OCI-LY7 (cell line): ENCODE results near the gene TEX22. TPM values are rescaled to one million over a fixed set of nuclear protein-coding genes. Genes with fewer than 3 reads are reported as not detected.

Source experiments
- BruUV-seq: library from RNA; stranded (reverse); fragments of 400-500 nt; replicated peaks from 2 replicates; lab custom pipeline; 2021; lab: Mats Ljungman, UMichigan
- CTCF ChIA-PET: fragments of 300-600 bp; sonication (Branson Sonifier 250); formaldehyde crosslinking; loops from one replicate; lab custom pipeline; 2022; ENCODE audit warnings: antibody characterized with exemption; ENCODE audit not compliant: unreplicated experiment; lab: Charles Lee
- POLR2A ChIA-PET: fragments of 300-600 bp; sonication (Branson Sonifier 250); formaldehyde crosslinking; loops from one replicate; lab custom pipeline; 2022; ENCODE audit warnings: antibody characterized with exemption; lab: Charles Lee
- DNase-seq: peaks from one replicate; pipeline ENCODE4 v3.0.0-alpha.2; 2015; ENCODE audit warnings: low spot score
- H2AFZ ChIP-seq: fragments of 200-600 bp; sonication (generic), shearing (Covaris generic); 2 replicates; pipeline ENCODE4 v1.6.1; 2014; ENCODE audit warnings: mild to moderate bottlenecking, antibody characterized with exemption, low read length, moderate library complexity
- H3K27ac ChIP-seq: fragments of 200-600 bp; sonication (generic); 2 replicates; pipeline ENCODE4 v1.5.1; 2014; ENCODE audit warnings: mixed run types, low read depth, mild to moderate bottlenecking, moderate library complexity, low read length, inconsistent platforms; ENCODE audit not compliant: poor library complexity, severe bottlenecking
- H3K36me3 ChIP-seq: fragments of 200-600 bp; sonication (generic); 2 replicates; pipeline ENCODE4 v1.6.1; 2014; ENCODE audit warnings: mild to moderate bottlenecking, antibody characterized with exemption, low read length, moderate library complexity, mixed read lengths; ENCODE audit not compliant: insufficient read depth
- H3K4me1 ChIP-seq: fragments of 200-600 bp; sonication (generic); 2 replicates; pipeline ENCODE4 v1.5.1; 2014; ENCODE audit warnings: mild to moderate bottlenecking, low read length; ENCODE audit not compliant: insufficient read depth, poor library complexity, severe bottlenecking
- H3K4me2 ChIP-seq: fragments of 200-600 bp; sonication (generic); 2 replicates; pipeline ENCODE4 v1.6.1; 2014; ENCODE audit warnings: mild to moderate bottlenecking, low read length
- H3K4me3 ChIP-seq: fragments of 200-600 bp; sonication (generic); 2 replicates; pipeline ENCODE4 v1.5.1; 2014; ENCODE audit warnings: mild to moderate bottlenecking, low read depth, low read length; ENCODE audit not compliant: poor library complexity, severe bottlenecking
- H3K79me2 ChIP-seq: fragments of 200-600 bp; sonication (generic); 2 replicates; pipeline ENCODE4 v1.6.1; 2016; ENCODE audit warnings: low read depth, mild to moderate bottlenecking, low read length, moderate library complexity, mixed read lengths; ENCODE audit not compliant: insufficient read depth
- H3K9me2 ChIP-seq: fragments of 200-600 bp; sonication (generic); 2 replicates; pipeline ENCODE4 v1.6.1; 2016; ENCODE audit warnings: mild to moderate bottlenecking, low read length, mixed read lengths; ENCODE audit not compliant: insufficient read depth
- H3K9me3 ChIP-seq: fragments of 200-600 bp; sonication (generic); 2 replicates; pipeline ENCODE4 v1.6.1; 2014; ENCODE audit warnings: mild to moderate bottlenecking, mixed run types, low read length, mixed read lengths
- H4K20me1 ChIP-seq: fragments of 200-600 bp; sonication (generic); 2 replicates; pipeline ENCODE4 v1.6.1; 2014; ENCODE audit warnings: mild to moderate bottlenecking, antibody characterized with exemption, low read length, moderate library complexity, mixed read lengths; ENCODE audit not compliant: insufficient read depth
- EZH2phosphoT487 ChIP-seq: fragments of 200-600 bp; sonication (generic); IDR thresholded peaks from 2 replicates; pipeline ENCODE4 v1.6.1; 2018; ENCODE audit warnings: low read depth, borderline replicate concordance, mild to moderate bottlenecking, mixed run types, antibody characterized with exemption, low read length, moderate library complexity, mixed read lengths
- intact Hi-C: fragments of 100-400 bp; cut with micrococcal nuclease; formaldehyde crosslinking; loops from one replicate; pipeline ENCODE4 v1.10.0; 2022; ENCODE audit not compliant: unreplicated experiment
- total RNA-seq, 2 experiments: library from RNA; depleted of rRNA in 1 of 2; stranded (reverse); fragments of >200 nt in 1 of 2; shearing (Covaris generic) in 1 of 2; gene quantifications; 2 replicates each; pipeline ENCODE4 v1.2.3, GENCODE V29; 2014 to 2022
- TF ChIP-seq, protein P1 (sequence below): fragments of 200-600 bp; sonication (generic); conservative IDR thresholded peaks from 2 replicates; pipeline ENCODE4 v1.5.1; 2014; ENCODE audit warnings: mild to moderate bottlenecking, antibody characterized with exemption, low read length, moderate library complexity, mixed read lengths

The TEX22 gene
- total RNA-seq, 2 experiments from 2014 or later = 1.3 to 9.2 TPM

DNA sequence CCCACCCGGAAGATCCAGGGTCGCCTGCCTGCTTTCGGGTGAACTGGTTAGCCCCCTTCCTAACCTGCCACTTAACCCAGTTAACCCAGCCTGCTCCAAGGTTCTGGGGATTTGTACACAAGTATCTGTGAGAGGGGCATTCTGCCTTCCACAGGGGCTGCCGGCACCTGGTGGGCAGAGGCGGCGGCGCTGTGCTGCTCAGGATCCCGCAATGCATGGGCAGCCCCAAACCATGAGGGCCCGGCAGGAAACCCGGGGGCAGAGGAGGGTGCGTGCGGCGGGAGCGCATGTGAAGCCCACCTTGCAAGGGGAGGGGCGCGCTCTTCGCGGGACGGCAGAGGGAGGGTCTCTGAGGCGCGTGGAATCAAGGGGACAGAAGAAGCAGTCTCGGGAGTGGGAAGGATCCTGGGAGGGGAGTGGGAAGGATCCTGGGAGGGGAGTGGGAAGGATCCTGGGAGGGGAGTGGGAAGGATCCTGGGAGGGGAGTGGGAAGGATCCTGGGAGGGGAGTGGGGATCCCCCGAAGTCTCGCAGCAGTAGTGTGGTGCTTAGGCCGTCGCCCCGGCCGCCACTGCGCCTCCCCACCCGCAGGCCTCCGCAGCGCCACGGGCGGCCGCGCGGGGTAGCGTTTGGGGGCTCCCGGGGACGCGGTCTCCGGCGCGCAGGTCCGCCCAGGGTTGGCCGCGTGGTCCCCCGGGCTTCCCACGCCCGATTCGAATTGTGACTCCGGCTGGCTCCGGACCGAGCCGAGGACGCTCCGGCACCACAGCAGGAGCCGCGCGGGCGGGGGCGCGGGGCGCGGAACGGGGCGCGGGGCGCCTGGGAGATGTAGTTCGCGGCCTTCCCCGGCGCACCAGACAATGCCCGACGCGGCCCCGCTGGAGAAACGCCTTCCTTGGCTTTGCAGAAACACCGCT, 16.4 kb downstream of the TEX22 start:
- Histone ChIP-seq H3K4me1 (peaks cover 10% of the 10 kb centered on the region), H3K4me3 (peak overlapping the region; percentile 20), H3K9me2 (no peaks in the 10 kb centered on the region), H4K20me1 (no peaks in the 10 kb centered on the region), H3K27ac (no peak overlapping the region), H3K36me3 (no peaks in the 10 kb centered on the region), H3K4me2 (peak overlapping the region; percentile 43; the same call in 1 of the 2 replicates), H3K79me2 (no peaks in the 10 kb centered on the region), H2AFZ (no peak overlapping the region), H3K9me3 (no peaks in the 10 kb centered on the region)
- ChIA-PET CTCF (no interaction called here), POLR2A (interaction anchor here (0.6 to 0.7 kb wide), 2 partner anchors 188 to 1598 kb away, joined by 3 read pairs; no protein-coding TSS in a partner anchor)
- no peak for TF ChIP-seq EZH2phosphoT487
- TF ChIP-seq, protein P1, sequence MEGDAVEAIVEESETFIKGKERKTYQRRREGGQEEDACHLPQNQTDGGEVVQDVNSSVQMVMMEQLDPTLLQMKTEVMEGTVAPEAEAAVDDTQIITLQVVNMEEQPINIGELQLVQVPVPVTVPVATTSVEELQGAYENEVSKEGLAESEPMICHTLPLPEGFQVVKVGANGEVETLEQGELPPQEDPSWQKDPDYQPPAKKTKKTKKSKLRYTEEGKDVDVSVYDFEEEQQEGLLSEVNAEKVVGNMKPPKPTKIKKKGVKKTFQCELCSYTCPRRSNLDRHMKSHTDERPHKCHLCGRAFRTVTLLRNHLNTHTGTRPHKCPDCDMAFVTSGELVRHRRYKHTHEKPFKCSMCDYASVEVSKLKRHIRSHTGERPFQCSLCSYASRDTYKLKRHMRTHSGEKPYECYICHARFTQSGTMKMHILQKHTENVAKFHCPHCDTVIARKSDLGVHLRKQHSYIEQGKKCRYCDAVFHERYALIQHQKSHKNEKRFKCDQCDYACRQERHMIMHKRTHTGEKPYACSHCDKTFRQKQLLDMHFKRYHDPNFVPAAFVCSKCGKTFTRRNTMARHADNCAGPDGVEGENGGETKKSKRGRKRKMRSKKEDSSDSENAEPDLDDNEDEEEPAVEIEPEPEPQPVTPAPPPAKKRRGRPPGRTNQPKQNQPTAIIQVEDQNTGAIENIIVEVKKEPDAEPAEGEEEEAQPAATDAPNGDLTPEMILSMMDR = peak; percentile 50
- BruUV-seq = no TSS peak
- intact Hi-C loops = no loop called here
- no peak for DNase-seq

DNA sequence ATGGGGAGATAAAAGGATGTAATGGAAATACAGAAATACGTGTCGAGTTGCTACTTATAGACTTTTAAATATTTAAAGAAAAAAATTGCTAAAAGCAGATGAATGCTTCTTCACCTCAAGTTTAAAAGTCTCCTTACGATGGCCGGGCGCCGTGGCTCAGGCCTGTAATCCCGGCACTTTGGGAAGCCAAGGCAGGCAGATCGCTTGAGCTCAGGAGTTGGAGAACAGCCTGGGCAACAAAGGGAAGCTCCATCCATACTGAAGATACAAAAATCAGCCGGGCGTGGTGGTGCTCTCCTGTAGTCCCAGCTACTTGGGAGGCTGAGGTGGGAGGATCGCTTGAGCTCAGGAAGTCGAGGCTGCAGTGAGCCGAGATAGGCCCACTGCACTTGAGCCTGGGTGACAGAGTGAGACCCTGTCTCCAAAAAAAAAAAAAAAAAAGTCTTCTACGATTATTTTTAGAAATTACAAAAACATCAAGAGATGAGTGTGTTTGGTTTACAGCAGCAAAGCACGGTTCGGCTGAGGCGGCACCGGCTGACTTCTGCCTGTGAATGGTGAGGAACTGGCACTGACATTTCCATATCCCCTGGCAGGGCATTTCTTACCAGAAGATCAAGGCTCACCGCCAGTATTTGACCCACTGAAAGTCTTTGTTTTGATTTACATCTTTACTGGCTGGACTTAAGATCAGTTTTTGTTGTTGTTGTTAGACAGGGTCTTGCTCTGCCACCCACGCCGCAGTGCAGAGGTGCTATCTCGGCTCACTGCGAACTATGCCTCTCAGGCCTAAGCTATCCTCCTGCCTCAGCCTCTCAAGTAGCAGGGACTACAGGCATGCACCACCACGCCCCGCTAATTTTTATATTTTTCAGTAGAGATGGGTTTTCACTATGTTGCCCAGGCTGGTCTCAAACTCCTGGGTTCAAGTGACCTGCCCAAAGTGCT, 17.4 kb downstream of the TEX22 start:
- Histone ChIP-seq H4K20me1 (no peaks in the 10 kb centered on the region), H3K36me3 (no peaks in the 10 kb centered on the region), H2AFZ (no peak overlapping the region), H3K9me2 (no peaks in the 10 kb centered on the region), H3K4me3 (no peak overlapping the region), H3K27ac (no peak overlapping the region), H3K79me2 (peaks cover 6% of the 10 kb centered on the region), H3K4me1 (peaks cover 10% of the 10 kb centered on the region), H3K4me2 (peak overlapping the region; percentile 43; the same call in 1 of the 2 replicates), H3K9me3 (no peaks in the 10 kb centered on the region)
- POLR2A ChIA-PET = no interaction called here
- no peak for DNase-seq
- CTCF ChIA-PET = no interaction called here
- TF ChIP-seq EZH2phosphoT487 = no peak
- TF ChIP-seq, protein P1 = no peak
- no TSS peak for BruUV-seq
- intact Hi-C loops = no loop called here
